Measurements from ENCODE around the gene BFAR.
"Not testable (repeated sequence)": the region's sequence is repeated elsewhere in the genome, so short reads cannot be mapped to it uniquely, and the experiment has no call there.

Gene BFAR

DNA sequence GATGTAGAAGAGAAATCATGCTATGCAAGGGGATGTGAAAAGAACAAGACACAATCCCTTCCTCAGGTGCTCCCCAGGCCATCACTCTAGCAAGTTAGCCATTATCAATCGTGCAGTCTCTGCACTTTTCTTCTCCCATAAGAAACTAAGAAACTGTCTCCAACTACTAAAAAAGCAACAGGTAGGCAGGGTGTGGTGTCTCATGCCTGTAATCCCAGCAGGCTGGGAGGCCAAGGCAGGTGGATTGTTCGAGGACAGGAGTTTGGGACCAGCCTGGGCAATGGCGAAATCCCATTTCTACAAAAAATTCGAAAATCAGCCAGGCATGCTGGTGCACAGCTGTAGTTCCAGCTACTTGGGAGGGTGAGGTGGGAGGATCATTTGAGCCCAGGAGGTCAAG lies 16.5 kb upstream of the BFAR start:
- no peak for DNase-seq
- Histone ChIP-seq H3K27me3 (no peaks in the 10 kb centered on the region), H3K9me3 (no peaks in the 10 kb centered on the region), H3K4me3 (ENCODE audit: low read depth, low read length) (no peak overlapping the region), H3K4me1 (no peaks in the 10 kb centered on the region), H3K36me3 (peaks cover 9% of the 10 kb centered on the region)
- TF ChIP-seq CTCF (IDR thresholded peaks at IDR 0.05; ENCODE audit: low read depth, low read length), result no peak

DNA sequence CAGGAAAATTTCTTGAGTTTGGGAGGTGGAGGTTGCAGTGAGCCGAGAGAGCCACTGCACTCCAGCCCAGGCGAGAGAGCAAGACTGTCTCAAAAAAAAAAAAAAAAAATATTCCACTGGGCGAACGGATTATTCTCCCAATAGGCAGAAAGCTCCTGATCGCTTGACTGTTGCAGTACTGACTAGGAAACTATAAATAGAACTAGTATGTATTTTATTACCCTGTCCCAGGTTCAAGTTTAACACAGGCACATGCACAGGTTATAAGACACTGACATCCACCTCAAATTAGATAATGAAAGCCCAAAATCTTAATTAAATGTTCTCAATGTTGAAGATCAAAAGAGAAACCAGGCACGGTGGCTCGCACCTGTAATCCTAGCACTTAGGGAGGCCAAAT lies 14.2 kb upstream of the BFAR start:
- no peaks in the 10 kb centered on the region for H3K9me3 ChIP-seq
- H3K4me3 ChIP-seq (ENCODE audit: low read depth, low read length), result no peak overlapping the region
- H3K36me3 ChIP-seq, result peaks cover 18% of the 10 kb centered on the region
- no peaks in the 10 kb centered on the region for H3K27me3 ChIP-seq
- DNase-seq, result no peak
- no peak for TF ChIP-seq CTCF (IDR thresholded peaks at IDR 0.05; ENCODE audit: low read depth, low read length)
- H3K4me1 ChIP-seq, result no peaks in the 10 kb centered on the region

- peaks cover 8% of the 10 kb centered on the region for H3K36me3 ChIP-seq
- H3K9me3 ChIP-seq, result no peaks in the 10 kb centered on the region
- H3K4me1 ChIP-seq, result no peaks in the 10 kb centered on the region
- DNase-seq, result no peak
- no peak overlapping the region for H3K4me3 ChIP-seq (ENCODE audit: low read depth, low read length)
- TF ChIP-seq CTCF (IDR thresholded peaks at IDR 0.05; ENCODE audit: low read depth, low read length), result no peak
- no peaks in the 10 kb centered on the region for H3K27me3 ChIP-seq
These were observed 5.7 kb upstream of the BFAR start for GRCh38 chr16:14627078-14627477.

- Histone ChIP-seq H3K4me1 (no peaks in the 10 kb centered on the region), H3K4me3 (ENCODE audit: low read depth, low read length) (peak overlapping the region; percentile 90), H3K27me3 (no peaks in the 10 kb centered on the region), H3K9me3 (no peaks in the 10 kb centered on the region), H3K36me3 (no peaks in the 10 kb centered on the region; the same call in 1 of the 2 replicates)
- no peak for DNase-seq
- TF ChIP-seq CTCF (IDR thresholded peaks at IDR 0.05; ENCODE audit: low read depth, low read length), result no peak
These were observed 3.7 kb upstream of the BFAR start for GRCh38 chr16:14628806-14629611.

GRCh38 chr16:14629612-14629918 lies 3.2 kb upstream of the BFAR start:
- Histone ChIP-seq H3K9me3 (no peaks in the 10 kb centered on the region), H3K27me3 (no peaks in the 10 kb centered on the region), H3K36me3 (no peaks in the 10 kb centered on the region; the same call in 1 of the 2 replicates), H3K4me3 (ENCODE audit: low read depth, low read length) (peak overlapping the region; percentile 90), H3K4me1 (no peaks in the 10 kb centered on the region)
- DNase-seq, result no peak
- TF ChIP-seq CTCF (IDR thresholded peaks at IDR 0.05; ENCODE audit: low read depth, low read length), result no peak

GRCh38 chr16:14629919-14630619 lies 2.7 kb upstream of the BFAR start, which contains the start of gene PARN:
Gene PARN (minus strand): TSS chr16:14630260. CDS start chr16:14630125, 135 bp downstream.
- peak within 1 kb of the TSS; percentile 90 for H3K4me3 ChIP-seq (ENCODE audit: low read depth, low read length)
- no peak for TF ChIP-seq CTCF (IDR thresholded peaks at IDR 0.05; ENCODE audit: low read depth, low read length)
- peaks cover 4% of the 10 kb centered on the region for H3K36me3 ChIP-seq
- no peaks in the 10 kb centered on the region for H3K9me3 ChIP-seq
- DNase-seq, result peak; percentile 99
- no peaks in the 10 kb centered on the region for H3K4me1 ChIP-seq
- no peaks in the 10 kb centered on the region for H3K27me3 ChIP-seq

DNA sequence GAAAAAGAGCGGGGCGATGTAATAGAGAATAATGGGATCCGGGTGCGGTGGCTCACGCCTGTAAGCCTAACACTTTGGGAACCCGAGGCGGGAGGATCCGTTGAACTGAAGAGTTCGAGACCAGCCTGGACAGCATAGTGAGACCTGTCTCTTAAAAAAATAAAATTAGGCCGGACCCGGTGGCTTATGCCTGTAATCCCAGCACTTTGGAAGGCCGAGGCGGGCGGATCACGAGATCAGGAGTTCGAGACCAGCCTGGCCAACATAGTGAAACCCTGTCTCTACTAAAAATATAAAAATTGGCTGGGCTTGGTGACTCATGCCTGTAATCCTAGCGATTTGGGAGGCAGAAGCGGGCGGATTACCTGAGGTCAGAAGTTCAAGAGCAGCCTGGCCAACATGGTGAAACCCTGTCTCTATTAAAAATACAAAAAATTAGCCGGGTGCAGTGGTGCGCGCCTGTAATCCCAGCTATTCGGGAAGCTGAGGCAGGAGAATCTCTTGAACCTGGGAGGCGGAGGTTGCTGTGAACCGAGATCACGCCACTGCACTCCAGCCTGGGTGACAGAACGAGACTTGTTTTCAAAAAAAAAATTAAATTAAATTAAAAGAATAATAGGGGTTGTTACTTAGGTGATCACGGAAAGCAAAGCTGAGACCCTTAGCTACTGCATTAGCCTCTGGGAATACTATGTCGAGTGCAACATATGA lies 2.0 kb upstream of the BFAR start:
- not testable (repeated sequence) for H3K27me3 ChIP-seq, H3K4me1 ChIP-seq, DNase-seq, H3K36me3 ChIP-seq, H3K9me3 ChIP-seq
- peak overlapping the region; percentile 90 for H3K4me3 ChIP-seq (ENCODE audit: low read depth, low read length)
